NK-92 treated with Interleukin-12 subunit alpha and Interleukin-12 subunit beta, amount 100 ng/mL, for 24 hours (cell line): ENCODE data around the gene RAP2B.
"Not testable (repeated sequence)": the region's sequence is repeated elsewhere in the genome, so short reads cannot be mapped to it uniquely, and the experiment has no call there.

Experiments
- DNase-seq: peaks from one replicate; lab custom pipeline; 2025; lab: John Stamatoyannopoulos, UW

The RAP2B gene

GRCh38 chr3:153193786-153194476 lies 31.9 kb downstream of the RAP2B start:
- DNase-seq, result not testable (repeated sequence)

- DNase-seq, result no peak
Observed at GRCh38 chr3:153195349-153195879, 33.4 kb downstream of the RAP2B start.

GRCh38 chr3:153209596-153209995 lies 47.6 kb downstream of the RAP2B start:
- no peak for DNase-seq

- DNase-seq, result no peak
Observed at GRCh38 chr3:153210146-153210545, 48.1 kb downstream of the RAP2B start.

GRCh38 chr3:153210660-153211059 lies 48.6 kb downstream of the RAP2B start:
- DNase-seq, result no peak

GRCh38 chr3:153215497-153215896 lies 53.5 kb downstream of the RAP2B start:
- no peak for DNase-seq

GRCh38 chr3:153215966-153216365 lies 53.9 kb downstream of the RAP2B start:
- DNase-seq, result no peak

- no peak for DNase-seq
Observed at GRCh38 chr3:153216928-153217327, 54.9 kb downstream of the RAP2B start.

GRCh38 chr3:153219146-153219545 lies 57.1 kb downstream of the RAP2B start:
- no peak for DNase-seq
